ENCODE data around the gene ZDHHC20. TPM values are rescaled to one million over a fixed set of nuclear protein-coding genes. Genes with fewer than 3 reads are reported as not detected.
"Not testable (repeated sequence)": the region's sequence is repeated elsewhere in the genome, so short reads cannot be mapped to it uniquely, and the experiment has no call there.

The ZDHHC20 gene
- total RNA-seq, 1 donor from 2014 or later, result 175 TPM

DNA sequence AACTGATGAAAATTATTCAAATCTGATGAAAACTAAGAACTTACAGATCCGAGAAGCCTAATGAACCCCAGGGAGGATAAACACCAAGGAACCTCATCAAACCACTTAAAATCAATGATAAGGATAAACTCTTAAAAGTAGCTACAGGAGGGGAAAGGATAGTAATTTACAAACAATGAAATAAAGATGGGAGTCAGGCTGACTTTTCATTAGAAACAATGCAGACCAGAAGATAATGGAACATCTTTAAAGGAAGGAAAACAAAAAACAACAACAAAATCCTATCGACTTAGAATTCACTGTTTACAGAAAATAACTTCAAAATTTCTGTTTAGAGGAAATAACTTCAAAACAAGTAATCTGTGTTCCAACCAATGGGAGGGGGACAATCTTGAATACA, 73.4 kb downstream of the ZDHHC20 start:
- H2AFZ ChIP-seq (replicated peaks), result no peak overlapping the region

DNA sequence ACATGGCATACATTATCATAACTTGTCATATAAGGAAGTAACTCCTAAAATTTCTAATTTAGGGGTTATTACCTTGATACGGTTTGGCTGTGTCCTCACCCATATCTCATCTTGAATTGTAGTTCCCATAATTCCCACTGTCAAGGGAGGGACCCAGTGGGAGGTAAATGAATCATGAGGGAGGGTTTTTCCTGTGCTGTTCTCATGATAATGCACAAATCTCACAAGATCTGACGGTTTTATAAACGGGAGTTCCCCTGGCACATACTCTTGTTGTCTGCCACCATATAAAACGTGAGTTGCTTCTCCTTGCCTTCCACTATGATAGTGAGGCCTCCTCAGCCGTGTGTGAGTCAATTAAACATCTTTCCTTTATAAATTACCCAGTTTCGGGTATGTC, 76.0 kb downstream of the ZDHHC20 start:
- Histone ChIP-seq H3K79me2 (ENCODE audit: low read depth) (no peaks in the 10 kb centered on the region), H3K27me3 (no peaks in the 10 kb centered on the region), H3K4me2 (no peak overlapping the region), H3F3A (ENCODE audit: low read depth) (no peaks in the 10 kb centered on the region), H3K36me3 (peaks cover 31% of the 10 kb centered on the region), H3K27ac (no peak overlapping the region), H3K9ac (no peak overlapping the region), H2AFZ (replicated peaks) (no peak overlapping the region), H3K4me3 (no peak overlapping the region), H4K20me1 (ENCODE audit: low read depth) (no peaks in the 10 kb centered on the region), H3K4me1 (no peaks in the 10 kb centered on the region), H3K9me3 (ENCODE audit: low read depth) (no peaks in the 10 kb centered on the region)
- no peaks in the 10 kb centered on the region for H3K27me3 Mint-ChIP-seq (ENCODE audit: insufficient read depth, low read depth)
- H3K4me1 Mint-ChIP-seq, result no peaks in the 10 kb centered on the region
- peaks cover 39% of the 10 kb centered on the region for H3K36me3 Mint-ChIP-seq
- no peak overlapping the region for H3K27ac Mint-ChIP-seq
- peaks cover 10% of the 10 kb centered on the region for H3K9me3 Mint-ChIP-seq
- DNase-seq (ENCODE audit: low spot score), result no peak
- H3K4me3 Mint-ChIP-seq, result no peak overlapping the region
- TF ChIP-seq EZH2 (IDR thresholded peaks at IDR 0.05), result no peak
- TF ChIP-seq EZH2phosphoT487 (IDR thresholded peaks at IDR 0.05), result no peak
- TF ChIP-seq, protein P1, sequence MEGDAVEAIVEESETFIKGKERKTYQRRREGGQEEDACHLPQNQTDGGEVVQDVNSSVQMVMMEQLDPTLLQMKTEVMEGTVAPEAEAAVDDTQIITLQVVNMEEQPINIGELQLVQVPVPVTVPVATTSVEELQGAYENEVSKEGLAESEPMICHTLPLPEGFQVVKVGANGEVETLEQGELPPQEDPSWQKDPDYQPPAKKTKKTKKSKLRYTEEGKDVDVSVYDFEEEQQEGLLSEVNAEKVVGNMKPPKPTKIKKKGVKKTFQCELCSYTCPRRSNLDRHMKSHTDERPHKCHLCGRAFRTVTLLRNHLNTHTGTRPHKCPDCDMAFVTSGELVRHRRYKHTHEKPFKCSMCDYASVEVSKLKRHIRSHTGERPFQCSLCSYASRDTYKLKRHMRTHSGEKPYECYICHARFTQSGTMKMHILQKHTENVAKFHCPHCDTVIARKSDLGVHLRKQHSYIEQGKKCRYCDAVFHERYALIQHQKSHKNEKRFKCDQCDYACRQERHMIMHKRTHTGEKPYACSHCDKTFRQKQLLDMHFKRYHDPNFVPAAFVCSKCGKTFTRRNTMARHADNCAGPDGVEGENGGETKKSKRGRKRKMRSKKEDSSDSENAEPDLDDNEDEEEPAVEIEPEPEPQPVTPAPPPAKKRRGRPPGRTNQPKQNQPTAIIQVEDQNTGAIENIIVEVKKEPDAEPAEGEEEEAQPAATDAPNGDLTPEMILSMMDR (IDR thresholded peaks at IDR 0.05), result no peak

More for the DNA sequence above, 73.4 kb downstream of the ZDHHC20 start:
- Mint-ChIP-seq H3K27me3 (ENCODE audit: insufficient read depth, low read depth) (no peaks in the 10 kb centered on the region), H3K36me3 (peaks cover 46% of the 10 kb centered on the region), H3K4me3 (no peak overlapping the region), H3K27ac (no peak overlapping the region), H3K9me3 (peaks cover 10% of the 10 kb centered on the region), H3K4me1 (no peaks in the 10 kb centered on the region)
- Histone ChIP-seq H3K79me2 (ENCODE audit: low read depth) (no peaks in the 10 kb centered on the region), H3K27me3 (no peaks in the 10 kb centered on the region), H4K20me1 (ENCODE audit: low read depth) (no peaks in the 10 kb centered on the region), H3K4me2 (no peak overlapping the region), H3K27ac (no peak overlapping the region), H3K36me3 (peaks cover 24% of the 10 kb centered on the region), H3F3A (ENCODE audit: low read depth) (no peaks in the 10 kb centered on the region), H3K9ac (no peak overlapping the region), H3K4me1 (no peaks in the 10 kb centered on the region), H3K4me3 (no peak overlapping the region), H3K9me3 (ENCODE audit: low read depth) (no peaks in the 10 kb centered on the region)
- TF ChIP-seq EZH2 (IDR thresholded peaks at IDR 0.05) (no peak), EZH2phosphoT487 (IDR thresholded peaks at IDR 0.05) (no peak)
- TF ChIP-seq, protein P1 (IDR thresholded peaks at IDR 0.05), result no peak
- no peak for DNase-seq (ENCODE audit: low spot score)

DNA sequence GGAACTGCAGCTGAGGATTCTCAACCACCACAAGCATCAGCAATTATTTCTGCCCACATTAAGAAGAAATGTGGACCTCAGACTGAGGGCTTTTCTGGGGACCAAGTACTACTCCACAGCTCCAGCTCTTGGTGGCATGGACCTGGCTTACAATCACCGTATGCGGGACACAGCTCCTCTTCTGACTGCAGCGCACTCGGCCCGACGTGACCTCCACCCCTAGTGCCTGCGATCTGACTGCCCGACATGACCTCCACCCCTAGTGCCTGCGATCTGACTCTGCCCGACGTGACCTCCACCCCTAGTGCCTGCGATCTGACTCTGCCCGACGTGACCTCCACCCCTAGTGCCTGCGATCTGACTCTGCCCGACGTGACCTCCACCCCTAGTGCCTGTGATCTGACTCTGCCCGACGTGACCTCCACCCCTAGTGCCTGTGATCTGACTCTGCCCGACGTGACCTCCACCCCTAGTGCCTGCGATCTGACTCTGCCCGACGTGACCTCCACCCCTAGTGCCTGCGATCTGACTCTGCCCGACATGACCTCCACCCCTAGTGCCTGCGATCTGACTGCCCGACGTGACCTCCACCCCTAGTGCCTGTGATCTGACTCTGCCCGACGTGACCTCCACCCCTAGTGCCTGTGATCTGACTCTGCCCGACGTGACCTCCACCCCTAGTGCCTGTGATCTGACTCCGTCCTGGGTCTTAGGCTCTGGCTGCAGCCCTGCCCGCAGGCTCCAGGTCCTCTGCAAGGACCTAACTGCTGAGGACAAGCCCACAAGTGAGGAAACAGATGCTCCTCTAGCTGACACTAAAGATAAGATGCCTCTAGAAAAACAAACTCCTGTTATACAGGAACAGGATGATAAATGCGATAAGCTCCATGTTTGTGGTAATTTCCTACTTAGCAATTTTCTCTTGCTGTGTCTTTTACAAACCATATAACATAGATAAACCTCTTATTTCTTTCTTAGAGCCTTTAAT, 81.8 kb downstream of the ZDHHC20 start:
- H3K4me3 ChIP-seq; H2AFZ ChIP-seq (replicated peaks); H3K27ac Mint-ChIP-seq; H3K4me1 Mint-ChIP-seq; H3K4me1 ChIP-seq; H3K4me3 Mint-ChIP-seq; H4K20me1 ChIP-seq (ENCODE audit: low read depth); H3K9me3 Mint-ChIP-seq; DNase-seq (ENCODE audit: low spot score); H3K79me2 ChIP-seq (ENCODE audit: low read depth); H3K9me3 ChIP-seq (ENCODE audit: low read depth); H3K27me3 Mint-ChIP-seq (ENCODE audit: insufficient read depth, low read depth); H3K27me3 ChIP-seq; H3F3A ChIP-seq (ENCODE audit: low read depth); H3K27ac ChIP-seq; H3K4me2 ChIP-seq; H3K9ac ChIP-seq: not testable (repeated sequence)
- H3K36me3 ChIP-seq, result peaks cover 17% of the 10 kb centered on the region
- peaks cover 14% of the 10 kb centered on the region for H3K36me3 Mint-ChIP-seq

DNA sequence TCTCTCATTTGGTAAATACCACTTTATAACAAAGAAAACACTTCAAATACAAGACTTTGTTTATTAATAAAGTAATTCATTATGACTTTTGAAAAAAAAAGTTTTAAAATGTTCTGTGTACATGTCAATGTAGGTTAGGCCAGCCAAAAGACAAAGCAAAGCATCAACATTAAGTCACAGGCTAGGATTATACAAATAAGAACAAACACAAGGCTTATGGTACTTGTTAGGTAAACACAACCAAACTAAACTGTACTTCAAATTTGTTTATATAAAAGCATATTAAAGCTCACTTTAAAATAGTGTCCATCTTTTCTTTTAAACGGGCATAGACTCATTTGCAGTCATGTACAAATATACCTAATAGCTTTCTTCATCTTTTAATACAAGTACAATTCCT, 86.6 kb downstream of the ZDHHC20 start:
- no peaks in the 10 kb centered on the region for H3K9me3 Mint-ChIP-seq
- no peaks in the 10 kb centered on the region for H3K27me3 ChIP-seq
- H3F3A ChIP-seq (ENCODE audit: low read depth), result no peaks in the 10 kb centered on the region
- peaks cover 7% of the 10 kb centered on the region for H3K36me3 ChIP-seq
- no peak overlapping the region for H3K27ac ChIP-seq
- H3K4me1 Mint-ChIP-seq, result no peaks in the 10 kb centered on the region
- no peaks in the 10 kb centered on the region for H3K4me1 ChIP-seq
- H4K20me1 ChIP-seq (ENCODE audit: low read depth), result no peaks in the 10 kb centered on the region
- H2AFZ ChIP-seq (replicated peaks), result no peak overlapping the region
- no peak overlapping the region for H3K9ac ChIP-seq
- no peaks in the 10 kb centered on the region for H3K27me3 Mint-ChIP-seq (ENCODE audit: insufficient read depth, low read depth)
- H3K27ac Mint-ChIP-seq, result no peak overlapping the region
- TF ChIP-seq EZH2 (IDR thresholded peaks at IDR 0.05) (no peak), EZH2phosphoT487 (IDR thresholded peaks at IDR 0.05) (no peak)
- TF ChIP-seq, protein P1 (IDR thresholded peaks at IDR 0.05), result no peak
- no peak for DNase-seq (ENCODE audit: low spot score)
- H3K36me3 Mint-ChIP-seq, result peaks cover 7% of the 10 kb centered on the region
- H3K4me3 Mint-ChIP-seq, result no peak overlapping the region
- no peaks in the 10 kb centered on the region for H3K9me3 ChIP-seq (ENCODE audit: low read depth)
- no peaks in the 10 kb centered on the region for H3K79me2 ChIP-seq (ENCODE audit: low read depth)
- H3K4me2 ChIP-seq, result no peak overlapping the region
- no peak overlapping the region for H3K4me3 ChIP-seq

Data from neural progenitor cell (in vitro differentiated cells).